CD8-positive, alpha-beta memory T cell (primary cell): ENCODE data around the gene LEPR. TPM values are rescaled to one million over a fixed set of nuclear protein-coding genes. Genes with fewer than 3 reads are reported as not detected.
"Not testable (repeated sequence)": the region's sequence is repeated elsewhere in the genome, so short reads cannot be mapped to it uniquely, and the experiment has no call there.

Source experiments
- CTCF ChIA-PET: fragments of 350-600 bp; sonication (Branson Sonifier 250); formaldehyde crosslinking; loops from one replicate; lab custom pipeline; 2021; ENCODE audit warnings: antibody characterized with exemption; lab: Charles Lee
- POLR2A ChIA-PET: fragments of 350-600 bp; sonication (Branson Sonifier 250); formaldehyde crosslinking; loops from one replicate; lab custom pipeline; 2021; ENCODE audit warnings: antibody characterized with exemption; lab: Charles Lee
- DNase-seq, 5 donors: peaks; one replicate each; pipeline versions ENCODE4 v3.0.0 to v3.0.0-alpha.2; 2020 to 2022; ENCODE audit warnings: mixed read lengths in 1 of 5
- H3K27ac ChIP-seq: one replicate; pipeline ENCODE4 v1.7.0; 2013; ENCODE audit warnings: low read depth, mild to moderate bottlenecking, low read length, moderate library complexity
- H3K27me3 ChIP-seq: 2 replicates; pipeline ENCODE4 v1.7.0; 2013; ENCODE audit warnings: low read length, mild to moderate bottlenecking; ENCODE audit not compliant: insufficient read depth, poor library complexity, severe bottlenecking
- H3K36me3 ChIP-seq: 2 replicates; pipeline ENCODE4 v1.7.0; 2013; ENCODE audit warnings: mild to moderate bottlenecking, low read length, moderate library complexity; ENCODE audit not compliant: insufficient read depth
- H3K4me1 ChIP-seq: 2 replicates; pipeline ENCODE4 v1.7.0; 2013; ENCODE audit warnings: mild to moderate bottlenecking, low read length, moderate library complexity; ENCODE audit not compliant: insufficient read depth
- H3K4me3 ChIP-seq: 2 replicates; pipeline ENCODE4 v1.7.0; 2013; ENCODE audit warnings: mild to moderate bottlenecking, low read length
- H3K9me3 ChIP-seq: 2 replicates; pipeline ENCODE4 v1.7.0; 2013; ENCODE audit warnings: mild to moderate bottlenecking, low read length
- H3K27ac Mint-ChIP-seq, 8 donors: one replicate each; pipeline ENCODE4 v1.8.0; 2020 to 2021; ENCODE audit warnings: mixed read lengths in 8 of 8, mild to moderate bottlenecking in 6 of 8, inconsistent platforms in 3 of 8, moderate library complexity in 3 of 8
- H3K27me3 Mint-ChIP-seq, 2 donors: one replicate each; pipeline ENCODE4 v1.8.0; 2020 to 2021; ENCODE audit warnings: mixed read lengths in 2 of 2, mild to moderate bottlenecking in 1 of 2, moderate library complexity in 1 of 2
- H3K36me3 Mint-ChIP-seq, 3 donors: one replicate each; pipeline ENCODE4 v1.8.0; 2020 to 2021; ENCODE audit warnings: mixed read lengths in 3 of 3, inconsistent platforms in 1 of 3, mild to moderate bottlenecking in 1 of 3
- H3K4me1 Mint-ChIP-seq, 3 donors: one replicate each; pipeline ENCODE4 v1.8.0; 2020 to 2021; ENCODE audit warnings: mixed read lengths in 3 of 3, inconsistent platforms in 1 of 3, mild to moderate bottlenecking in 1 of 3
- H3K4me3 Mint-ChIP-seq, 7 donors: one replicate each; pipeline ENCODE4 v1.8.0; 2020 to 2021; ENCODE audit warnings: mixed read lengths in 7 of 7, mild to moderate bottlenecking in 6 of 7, moderate library complexity in 4 of 7, inconsistent platforms in 2 of 7
- H3K9me3 Mint-ChIP-seq, 5 donors: one replicate each; pipeline ENCODE4 v1.8.0; 2020 to 2022; ENCODE audit warnings: mixed read lengths in 5 of 5, mild to moderate bottlenecking in 3 of 5, moderate library complexity in 2 of 5, inconsistent platforms in 1 of 5
- polyA plus RNA-seq: library from polyadenylated mRNA; unstranded; fragments of 300-500 nt; fragmentation: Illumina TruSeq; gene quantifications from one replicate; pipeline ENCODE4 v1.2.3, GENCODE V29; 2021
- total RNA-seq, 2 experiments: library from RNA; stranded (reverse); gene quantifications; one replicate each; pipeline ENCODE4 v1.2.3, GENCODE V29; 2021

Gene LEPR, protein sequence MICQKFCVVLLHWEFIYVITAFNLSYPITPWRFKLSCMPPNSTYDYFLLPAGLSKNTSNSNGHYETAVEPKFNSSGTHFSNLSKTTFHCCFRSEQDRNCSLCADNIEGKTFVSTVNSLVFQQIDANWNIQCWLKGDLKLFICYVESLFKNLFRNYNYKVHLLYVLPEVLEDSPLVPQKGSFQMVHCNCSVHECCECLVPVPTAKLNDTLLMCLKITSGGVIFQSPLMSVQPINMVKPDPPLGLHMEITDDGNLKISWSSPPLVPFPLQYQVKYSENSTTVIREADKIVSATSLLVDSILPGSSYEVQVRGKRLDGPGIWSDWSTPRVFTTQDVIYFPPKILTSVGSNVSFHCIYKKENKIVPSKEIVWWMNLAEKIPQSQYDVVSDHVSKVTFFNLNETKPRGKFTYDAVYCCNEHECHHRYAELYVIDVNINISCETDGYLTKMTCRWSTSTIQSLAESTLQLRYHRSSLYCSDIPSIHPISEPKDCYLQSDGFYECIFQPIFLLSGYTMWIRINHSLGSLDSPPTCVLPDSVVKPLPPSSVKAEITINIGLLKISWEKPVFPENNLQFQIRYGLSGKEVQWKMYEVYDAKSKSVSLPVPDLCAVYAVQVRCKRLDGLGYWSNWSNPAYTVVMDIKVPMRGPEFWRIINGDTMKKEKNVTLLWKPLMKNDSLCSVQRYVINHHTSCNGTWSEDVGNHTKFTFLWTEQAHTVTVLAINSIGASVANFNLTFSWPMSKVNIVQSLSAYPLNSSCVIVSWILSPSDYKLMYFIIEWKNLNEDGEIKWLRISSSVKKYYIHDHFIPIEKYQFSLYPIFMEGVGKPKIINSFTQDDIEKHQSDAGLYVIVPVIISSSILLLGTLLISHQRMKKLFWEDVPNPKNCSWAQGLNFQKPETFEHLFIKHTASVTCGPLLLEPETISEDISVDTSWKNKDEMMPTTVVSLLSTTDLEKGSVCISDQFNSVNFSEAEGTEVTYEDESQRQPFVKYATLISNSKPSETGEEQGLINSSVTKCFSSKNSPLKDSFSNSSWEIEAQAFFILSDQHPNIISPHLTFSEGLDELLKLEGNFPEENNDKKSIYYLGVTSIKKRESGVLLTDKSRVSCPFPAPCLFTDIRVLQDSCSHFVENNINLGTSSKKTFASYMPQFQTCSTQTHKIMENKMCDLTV
- 1 to 10 TPM; 1.5 to 1.8 TPM for total RNA-seq
- 3.1 TPM for polyA plus RNA-seq

DNA sequence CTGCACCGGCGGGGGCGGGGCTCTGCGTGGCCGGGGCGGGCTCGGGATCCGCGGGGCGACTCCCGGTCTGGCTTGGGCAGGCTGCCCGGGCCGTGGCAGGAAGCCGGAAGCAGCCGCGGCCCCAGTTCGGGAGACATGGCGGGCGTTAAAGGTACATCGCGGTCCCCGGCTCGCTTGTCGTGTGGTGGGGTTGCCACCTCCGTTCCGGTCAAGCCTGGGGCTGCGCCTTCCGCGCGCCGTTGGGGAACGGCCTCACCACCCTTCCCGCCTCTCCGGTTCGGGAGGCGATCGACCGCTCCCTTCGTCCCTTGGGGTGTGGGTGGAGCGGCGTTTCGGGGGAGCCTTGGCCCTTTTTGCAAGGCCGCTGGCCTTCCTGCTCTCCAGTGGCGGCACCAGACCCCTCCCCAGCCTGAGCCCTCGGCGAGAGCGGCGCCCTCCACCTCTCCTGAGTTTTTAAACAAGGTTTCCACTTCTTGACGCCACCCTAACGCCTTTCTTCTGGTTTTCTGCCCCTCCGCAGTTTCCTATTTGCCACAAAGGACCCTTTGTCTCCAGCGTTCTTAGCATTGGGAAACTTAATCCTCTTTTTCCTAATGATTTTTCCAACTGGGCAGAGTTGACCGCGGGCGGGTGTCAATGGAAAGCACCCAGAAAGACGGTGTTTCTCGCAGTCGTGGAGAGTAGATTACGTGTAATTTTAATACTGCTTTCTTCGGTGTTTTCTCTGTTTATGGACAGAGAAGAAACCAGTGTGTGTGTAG, at the start of gene LEPR, which contains the start of gene LEPROT:
Gene LEPR (plus strand): TSS at position 79 of the 761 bp plus-strand sequence. CDS start 144,898 bp downstream, outside the sequence.
Gene LEPROT (plus strand): TSS at position 79 of the 761 bp plus-strand sequence. CDS start 57 bp downstream, at position 136.
- POLR2A ChIA-PET: interaction anchor here (0.7 to 2.1 kb wide), 3 partner anchors 11 to 1504 kb away, joined by 3 to 21 read pairs (median 4); partner anchors contain the start of genes DNAI4 and MIER1
- peaks cover 23% of the 10 kb centered on the region for H3K4me1 ChIP-seq
- no peak for DNase-seq
- Mint-ChIP-seq H3K27ac (peak within 1 kb of the TSS; percentile 83 to 97 (median 94)), H3K27me3 (peaks cover 0 to 1% of the 10 kb centered on the region in 2 donors), H3K9me3 (no peaks in the 10 kb centered on the region), H3K4me3 (no peak within 1 kb of the TSS), H3K36me3 (peaks cover 0 to 13% (median 6%) of the 10 kb centered on the region in 3 donors), H3K4me1 (peaks cover 16 to 23% (median 22%) of the 10 kb centered on the region in 3 donors)
- H3K9me3 ChIP-seq: no peaks in the 10 kb centered on the region
- no peaks in the 10 kb centered on the region for H3K36me3 ChIP-seq
- CTCF ChIA-PET: interaction anchor here (0.6 to 2.2 kb wide), 5 partner anchors 8 to 267 kb away, joined by 3 to 9 read pairs (median 5); no protein-coding TSS in a partner anchor
- H3K27ac ChIP-seq: peak within 1 kb of the TSS; percentile 74
- peak within 1 kb of the TSS; percentile 87 for H3K4me3 ChIP-seq
- H3K27me3 ChIP-seq: no peaks in the 10 kb centered on the region

DNA sequence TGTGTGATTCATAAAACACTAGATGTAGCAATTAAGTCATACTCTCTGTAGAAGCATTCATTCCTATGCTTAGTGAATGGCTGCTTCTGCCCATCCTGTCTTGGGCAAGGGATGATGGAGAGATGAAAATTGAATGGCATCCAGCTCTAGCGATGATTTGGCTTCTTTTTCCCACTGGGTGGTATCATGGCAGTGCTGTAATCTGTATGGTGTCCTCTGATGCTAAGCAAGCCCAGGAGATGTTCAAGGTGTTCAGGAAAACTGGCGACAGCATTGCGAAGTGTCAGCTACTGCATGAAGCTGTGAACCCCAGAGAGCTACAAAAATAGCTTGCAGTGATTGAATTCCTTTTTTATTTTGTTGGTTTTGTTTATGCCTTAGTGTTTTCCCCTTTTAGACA, 48.9 kb upstream of the LEPR start:
- Mint-ChIP-seq H3K27me3 (peaks cover 0 to 3% of the 10 kb centered on the region in 2 donors), H3K9me3 (no peaks in the 10 kb centered on the region), H3K4me1 (no peaks in the 10 kb centered on the region), H3K4me3 (no peak overlapping the region), H3K27ac (no peak overlapping the region), H3K36me3 (peaks cover 0 to 10% (median 4%) of the 10 kb centered on the region in 3 donors)
- Histone ChIP-seq H3K27me3 (no peaks in the 10 kb centered on the region), H3K4me1 (no peaks in the 10 kb centered on the region), H3K36me3 (no peaks in the 10 kb centered on the region), H3K9me3 (no peaks in the 10 kb centered on the region), H3K4me3 (no peak overlapping the region), H3K27ac (no peak overlapping the region)
- POLR2A ChIA-PET: no interaction called here
- no peak for DNase-seq
- CTCF ChIA-PET: no interaction called here

DNA sequence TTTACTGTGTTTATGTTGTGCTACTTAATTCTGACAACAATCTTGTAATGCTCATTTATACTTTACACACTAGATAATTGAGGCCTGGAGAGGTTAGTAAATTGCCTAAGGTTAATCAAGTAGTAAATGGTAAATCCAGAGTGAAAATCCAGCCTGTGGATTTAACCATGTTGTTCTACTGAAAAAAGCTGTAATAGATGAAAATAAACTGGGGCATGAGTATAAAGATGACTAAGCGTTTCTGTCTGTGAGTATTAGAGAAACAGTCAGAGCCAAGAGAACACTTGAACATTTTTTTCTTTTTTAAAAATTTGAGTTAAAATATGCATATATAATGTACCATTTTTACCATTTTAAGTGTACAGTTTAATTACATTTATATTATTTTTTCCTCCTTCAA, 47.9 kb upstream of the LEPR start:
- no peak for DNase-seq
- H3K4me3 Mint-ChIP-seq: no peak overlapping the region
- Histone ChIP-seq H3K4me1 (no peaks in the 10 kb centered on the region), H3K27me3 (no peaks in the 10 kb centered on the region), H3K9me3 (no peaks in the 10 kb centered on the region), H3K4me3 (no peak overlapping the region), H3K27ac (no peak overlapping the region), H3K36me3 (no peaks in the 10 kb centered on the region)
- H3K36me3 Mint-ChIP-seq: peaks cover 0 to 10% (median 0%) of the 10 kb centered on the region in 3 donors
- ChIA-PET POLR2A (no interaction called here), CTCF (no interaction called here)
- no peaks in the 10 kb centered on the region for H3K4me1 Mint-ChIP-seq
- peak overlapping the region in 1 of 8 donors; percentile 21 for H3K27ac Mint-ChIP-seq
- H3K9me3 Mint-ChIP-seq: no peaks in the 10 kb centered on the region
- H3K27me3 Mint-ChIP-seq: peaks cover 0 to 3% of the 10 kb centered on the region in 2 donors

DNA sequence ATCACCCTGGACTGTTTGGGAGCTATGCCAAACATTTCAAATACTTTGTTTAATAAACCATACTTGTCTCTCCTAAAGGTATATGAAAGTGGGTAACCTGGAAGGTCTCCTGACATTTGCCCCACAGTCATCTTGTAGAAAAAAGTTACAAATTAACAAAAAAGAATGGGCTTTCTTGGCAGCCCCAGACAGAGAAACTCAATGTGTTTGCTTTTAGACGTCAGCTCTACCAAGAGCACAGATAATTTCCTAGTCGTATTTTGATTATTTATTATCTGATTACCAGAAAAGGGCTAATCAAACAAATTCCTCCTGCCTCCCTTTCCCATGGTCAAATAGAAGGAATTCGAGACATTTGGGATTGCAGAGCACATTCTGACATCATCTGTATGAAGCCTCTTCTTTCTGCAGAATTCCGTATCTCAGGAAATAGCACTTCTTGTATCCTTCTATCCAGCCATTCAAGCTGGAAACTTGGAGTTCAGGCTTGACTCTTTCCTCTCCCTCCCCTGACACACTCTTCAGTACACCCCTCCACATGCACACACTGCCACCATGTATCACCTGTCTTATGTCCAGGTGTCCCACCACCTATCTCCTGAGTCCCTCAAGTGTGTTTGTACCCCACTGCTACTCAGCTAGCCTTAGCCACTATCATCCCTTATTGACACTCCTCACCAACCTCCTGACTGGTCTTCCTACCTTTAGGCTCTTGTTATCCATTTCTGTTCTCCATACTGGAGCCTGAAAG, 42.8 kb upstream of the LEPR start:
- no peaks in the 10 kb centered on the region for H3K27me3 ChIP-seq
- no peak overlapping the region for H3K27ac ChIP-seq
- DNase-seq: no peak
- peaks cover 0 to under 1% (median 0%) of the 10 kb centered on the region in 5 donors for H3K9me3 Mint-ChIP-seq
- no peaks in the 10 kb centered on the region for H3K4me1 Mint-ChIP-seq
- H3K4me3 ChIP-seq: no peak overlapping the region
- no peaks in the 10 kb centered on the region for H3K36me3 ChIP-seq
- no peak overlapping the region for H3K27ac Mint-ChIP-seq
- CTCF ChIA-PET: no interaction called here
- POLR2A ChIA-PET: no interaction called here
- H3K36me3 Mint-ChIP-seq: peaks cover 5 to 29% (median 11%) of the 10 kb centered on the region in 3 donors
- H3K4me3 Mint-ChIP-seq: no peak overlapping the region
- H3K27me3 Mint-ChIP-seq: no peaks in the 10 kb centered on the region
- no peaks in the 10 kb centered on the region for H3K9me3 ChIP-seq
- H3K4me1 ChIP-seq: no peaks in the 10 kb centered on the region

DNA sequence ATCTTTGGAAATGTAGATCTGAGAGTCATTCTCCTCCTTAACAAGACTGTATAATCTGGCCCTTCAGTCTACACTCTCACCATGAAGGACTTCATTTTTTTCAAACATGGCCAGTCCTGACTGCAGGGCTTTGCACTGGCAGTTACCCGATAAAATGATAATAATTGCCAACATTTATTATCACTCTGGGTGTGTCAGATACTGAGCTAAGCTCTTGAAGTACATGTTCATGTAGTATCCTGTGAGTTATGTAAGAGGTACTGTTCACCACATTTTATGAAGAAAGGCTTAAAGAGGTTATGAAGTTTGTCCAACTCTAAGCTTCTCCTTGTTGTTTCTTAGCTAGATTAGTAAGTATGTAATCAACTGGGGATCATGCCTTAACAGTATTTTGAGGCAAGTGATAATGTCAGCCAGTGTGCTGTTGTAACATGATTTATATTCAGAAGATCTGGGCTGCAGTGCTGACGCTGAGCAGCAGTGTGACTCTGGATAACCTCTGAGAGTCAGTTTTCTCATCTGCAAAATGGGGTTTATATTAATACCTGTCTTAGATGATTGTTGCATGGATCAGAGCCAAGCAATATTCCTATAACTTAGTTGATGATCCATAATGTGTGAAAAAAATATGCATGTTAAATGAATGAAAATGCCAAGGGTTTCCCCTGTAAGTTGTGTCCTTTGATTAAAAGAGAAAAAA, 42.1 kb upstream of the LEPR start:
- Histone ChIP-seq H3K4me3 (no peak overlapping the region), H3K27me3 (no peaks in the 10 kb centered on the region), H3K27ac (no peak overlapping the region), H3K36me3 (no peaks in the 10 kb centered on the region), H3K9me3 (no peaks in the 10 kb centered on the region), H3K4me1 (no peaks in the 10 kb centered on the region)
- Mint-ChIP-seq H3K4me1 (no peaks in the 10 kb centered on the region), H3K36me3 (peaks cover 5 to 32% (median 11%) of the 10 kb centered on the region in 3 donors), H3K27ac (no peak overlapping the region), H3K4me3 (no peak overlapping the region), H3K9me3 (peaks cover 0 to 2% (median 0%) of the 10 kb centered on the region in 5 donors), H3K27me3 (no peaks in the 10 kb centered on the region)
- ChIA-PET CTCF (no interaction called here), POLR2A (no interaction called here)
- DNase-seq: no peak

DNA sequence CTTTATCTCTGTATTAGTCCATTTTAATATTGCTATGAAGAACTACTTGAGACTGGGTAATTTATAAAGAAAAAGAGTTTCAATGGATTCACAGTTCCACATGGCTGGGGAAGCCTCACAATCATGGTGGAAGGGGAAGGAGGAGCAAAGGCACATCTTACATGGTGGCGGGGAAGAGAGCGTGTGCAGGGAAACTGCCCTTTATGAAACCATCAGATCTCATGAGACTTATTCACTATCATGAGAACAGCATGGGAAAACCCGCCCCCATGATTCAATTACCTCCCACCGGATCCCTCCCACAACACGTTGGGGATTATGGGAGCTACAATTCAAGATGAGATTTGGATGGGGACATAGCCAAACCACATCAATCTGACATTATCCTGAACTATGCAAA, 36.0 kb upstream of the LEPR start:
- H3K27me3 ChIP-seq, CTCF ChIA-PET, H3K9me3 Mint-ChIP-seq, H3K27ac ChIP-seq, H3K36me3 ChIP-seq, H3K9me3 ChIP-seq, H3K4me1 ChIP-seq, H3K4me1 Mint-ChIP-seq, H3K27ac Mint-ChIP-seq, H3K4me3 ChIP-seq, POLR2A ChIA-PET, H3K4me3 Mint-ChIP-seq, DNase-seq, H3K27me3 Mint-ChIP-seq: not testable (repeated sequence)
- peaks cover 4 to 21% (median 16%) of the 10 kb centered on the region in 3 donors for H3K36me3 Mint-ChIP-seq
